A549 (cell line): ENCODE measurements around the gene SLC4A7.

Source experiments
- CTCF ChIP-seq: fragments of >200 bp; sonication (Bioruptor Twin); formaldehyde crosslinking; IDR thresholded peaks from 3 replicates; pipeline ENCODE4 v1.5.1; 2016
- EHMT2 ChIP-seq: fragments of 200-600 bp; sonication (generic); IDR thresholded peaks from 2 replicates; pipeline ENCODE4 v1.6.1; 2016; ENCODE audit warnings: antibody characterized with exemption, low read depth, mild to moderate bottlenecking, moderate library complexity
- EP300 ChIP-seq, 2 experiments: fragments of >200 bp; sonication (Bioruptor Twin); formaldehyde crosslinking; IDR thresholded peaks; 2 replicates in 1 of 2; 3 replicates in 1 of 2; pipeline ENCODE4 v1.6.1; 2016 to 2017
- ESRRA ChIP-seq: fragments of 150-350 bp; IDR thresholded peaks from 2 replicates; pipeline ENCODE4 v1.6.1; 2014; ENCODE audit warnings: mild to moderate bottlenecking, low read length, borderline replicate concordance
- HMGXB4 ChIP-seq: fragments of 250-450 bp; sonication (Bioruptor Pico); IDR thresholded peaks from 2 replicates; pipeline ENCODE4 v1.5.0; 2021; ENCODE audit warnings: mild to moderate bottlenecking, moderate library complexity, borderline replicate concordance
- KDM1A ChIP-seq: fragments of 200-600 bp; sonication (generic); IDR thresholded peaks from 2 replicates; pipeline ENCODE4 v1.6.1; 2016; ENCODE audit warnings: low read depth, mild to moderate bottlenecking
- MAX ChIP-seq: IDR thresholded peaks from 2 replicates; pipeline ENCODE4 v1.6.1; 2012
- MYC ChIP-seq: IDR thresholded peaks from 2 replicates; pipeline ENCODE4 v1.6.1; 2012; ENCODE audit warnings: mild to moderate bottlenecking, inconsistent platforms, low read length, improper control_type of control experiment, borderline replicate concordance
- POLR2A ChIP-seq: IDR thresholded peaks from 2 replicates; pipeline ENCODE4 v1.6.1; 2012; ENCODE audit warnings: mild to moderate bottlenecking, low read length
- RCOR1 ChIP-seq: fragments of 150-350 bp; IDR thresholded peaks from 2 replicates; pipeline ENCODE4 v1.6.1; 2014; ENCODE audit warnings: antibody characterized with exemption, low read length, low read depth
- REST ChIP-seq: fragments of 200-600 bp; sonication (generic); IDR thresholded peaks from 2 replicates; pipeline ENCODE4 v1.6.1; 2016; ENCODE audit warnings: antibody characterized with exemption, mild to moderate bottlenecking, moderate library complexity
- SMC3 ChIP-seq: fragments of >200 bp; sonication (Bioruptor Twin); formaldehyde crosslinking; IDR thresholded peaks from 3 replicates; pipeline ENCODE4 v1.6.1; 2018; ENCODE audit warnings: inconsistent platforms
- TP53 ChIP-seq: fragments of 250-450 bp; sonication (Bioruptor Pico); IDR thresholded peaks from 2 replicates; pipeline ENCODE4 v1.5.0; 2021; ENCODE audit warnings: mild to moderate bottlenecking, moderate library complexity
- ZNF302 ChIP-seq: fragments of 250-450 bp; sonication (Bioruptor Pico); IDR thresholded peaks from 2 replicates; pipeline ENCODE4 v1.9.0; 2021; ENCODE audit warnings: inconsistent platforms, mild to moderate bottlenecking, moderate library complexity

GRCh38 chr3:27425896-27426565 is 58.2 kb downstream of the SLC4A7 start:
- TF ChIP-seq CTCF (no peak), POLR2A (no peak), SMC3 (no peak), TP53 (CRISPR knock-in tag) (no peak), REST (no peak), ESRRA (no peak), RCOR1 (no peak), EP300 (IDR thresholded peaks at IDR 0.05) (peak in 1 of 2 experiments; percentile 40; a peak in 1 of 5 replicates), MYC (no peak), HMGXB4 (CRISPR knock-in tag) (no peak), MAX (no peak), EHMT2 (no peak), KDM1A (no peak), ZNF302 (no peak)
